GM11168 (cell line): ENCODE data around the gene VWA8.

Experiments used
- in situ Hi-C: fragments of 300-500 bp; cut with MboI; formaldehyde crosslinking; loops from one replicate; pipeline ENCODE4 v1.12.0; 2022; ENCODE audit warnings: low sequenced_read_pairs; ENCODE audit not compliant: unreplicated experiment

Gene VWA8

GRCh38 chr13:41960637-41961465, at the start of gene VWA8:
Gene VWA8, minus strand, starts transcription at chr13:41961109. Its CDS starts 94 bp downstream, at chr13:41961015.
- in situ Hi-C loops, result no loop called here

- in situ Hi-C loops, result no loop called here
Measured at GRCh38 chr13:42009057-42009456, 48.1 kb upstream of the VWA8 start.

GRCh38 chr13:42007844-42008243, 46.9 kb upstream of the VWA8 start:
- in situ Hi-C loops, result no loop called here

- in situ Hi-C loops, result no loop called here
Measured at GRCh38 chr13:42002066-42002465, 41.2 kb upstream of the VWA8 start.

GRCh38 chr13:42001580-42001979, 40.7 kb upstream of the VWA8 start:
- in situ Hi-C loops, result no loop called here

GRCh38 chr13:42000846-42001245, 39.9 kb upstream of the VWA8 start:
- in situ Hi-C loops, result no loop called here

- in situ Hi-C loops, result no loop called here
Measured at GRCh38 chr13:41997396-41997795, 36.5 kb upstream of the VWA8 start.

- in situ Hi-C loops, result no loop called here
Measured at GRCh38 chr13:41995946-41996345, 35.0 kb upstream of the VWA8 start.

GRCh38 chr13:41995336-41995735, 34.4 kb upstream of the VWA8 start:
- in situ Hi-C loops, result no loop called here

- in situ Hi-C loops, result no loop called here
Measured at GRCh38 chr13:41994696-41995095, 33.8 kb upstream of the VWA8 start.

GRCh38 chr13:41991936-41992335, 31.0 kb upstream of the VWA8 start:
- in situ Hi-C loops, result no loop called here

- in situ Hi-C loops, result no loop called here
Measured at GRCh38 chr13:41988244-41988643, 27.3 kb upstream of the VWA8 start.

GRCh38 chr13:41985788-41986508, 25.0 kb upstream of the VWA8 start:
- in situ Hi-C loops, result no loop called here

- in situ Hi-C loops, result no loop called here
Measured at GRCh38 chr13:41981951-41982715, 21.2 kb upstream of the VWA8 start.

GRCh38 chr13:41978007-41978406, 17.1 kb upstream of the VWA8 start:
- in situ Hi-C loops, result no loop called here

- in situ Hi-C loops, result no loop called here
Measured at GRCh38 chr13:41976476-41976875, 15.6 kb upstream of the VWA8 start.

- in situ Hi-C loops, result no loop called here
Measured at GRCh38 chr13:41974262-41974900, 13.5 kb upstream of the VWA8 start.

- in situ Hi-C loops, result no loop called here
Measured at GRCh38 chr13:41973247-41973741, 12.4 kb upstream of the VWA8 start.

GRCh38 chr13:41971848-41972247, 10.9 kb upstream of the VWA8 start:
- in situ Hi-C loops, result no loop called here

GRCh38 chr13:41970918-41971317, 10.0 kb upstream of the VWA8 start:
- in situ Hi-C loops, result no loop called here
